Left ventricle myocardium inferior (tissue), 1 donor: ENCODE measurements around the gene KCTD17. TPM values are rescaled to one million over a fixed set of nuclear protein-coding genes. Genes with fewer than 3 reads are reported as not detected.
A peak's percentile ranks its signal among the peaks of the same experiment; 100 is the strongest.

ENCODE experiments used
- DNase-seq: peaks from one replicate; pipeline ENCODE4 v3.0.0-alpha.2; 2020
- H3K27ac ChIP-seq: fragments of 200-600 bp; replicated peaks from 2 replicates; pipeline ENCODE4 v1.8.0; 2021
- H3K27me3 ChIP-seq: fragments of 200-600 bp; 2 replicates; pipeline ENCODE4 v1.8.0; 2021; ENCODE audit warnings: low read depth
- H3K36me3 ChIP-seq: fragments of 200-600 bp; 2 replicates; pipeline ENCODE4 v1.8.0; 2021
- H3K4me1 ChIP-seq: fragments of 200-600 bp; 2 replicates; pipeline ENCODE4 v1.8.0; 2021
- H3K4me3 ChIP-seq: fragments of 200-600 bp; 2 replicates; pipeline ENCODE4 v1.8.0; 2021; ENCODE audit warnings: mild to moderate bottlenecking, moderate library complexity
- H3K9me3 ChIP-seq: fragments of 200-600 bp; replicated peaks from 2 replicates; pipeline ENCODE4 v1.8.0; 2021
- CTCF ChIP-seq: fragments of 200-600 bp; IDR thresholded peaks from 2 replicates; pipeline ENCODE4 v1.8.0; 2021; ENCODE audit warnings: antibody characterized with exemption, mild to moderate bottlenecking, borderline replicate concordance
- intact Hi-C: fragments of 100-400 bp; cut with micrococcal nuclease; formaldehyde crosslinking; loops from one replicate; pipeline ENCODE4 v1.11.0; 2022
- total RNA-seq: library from RNA; stranded (reverse); fragmentation: NEBNext Ultra II Directional; extraction: Animal tissue kit (Norgen Biotek cat#: 25700); gene quantifications from one replicate; pipeline ENCODE4 v1.2.1, GENCODE V29; 2021
- donor health status: DM: no; HTN: yes; CAD: no; lungs with severe emphysema.

KCTD17 gene
- total RNA-seq, 1 donor from 2014 or later, result 14.3 TPM

DNA sequence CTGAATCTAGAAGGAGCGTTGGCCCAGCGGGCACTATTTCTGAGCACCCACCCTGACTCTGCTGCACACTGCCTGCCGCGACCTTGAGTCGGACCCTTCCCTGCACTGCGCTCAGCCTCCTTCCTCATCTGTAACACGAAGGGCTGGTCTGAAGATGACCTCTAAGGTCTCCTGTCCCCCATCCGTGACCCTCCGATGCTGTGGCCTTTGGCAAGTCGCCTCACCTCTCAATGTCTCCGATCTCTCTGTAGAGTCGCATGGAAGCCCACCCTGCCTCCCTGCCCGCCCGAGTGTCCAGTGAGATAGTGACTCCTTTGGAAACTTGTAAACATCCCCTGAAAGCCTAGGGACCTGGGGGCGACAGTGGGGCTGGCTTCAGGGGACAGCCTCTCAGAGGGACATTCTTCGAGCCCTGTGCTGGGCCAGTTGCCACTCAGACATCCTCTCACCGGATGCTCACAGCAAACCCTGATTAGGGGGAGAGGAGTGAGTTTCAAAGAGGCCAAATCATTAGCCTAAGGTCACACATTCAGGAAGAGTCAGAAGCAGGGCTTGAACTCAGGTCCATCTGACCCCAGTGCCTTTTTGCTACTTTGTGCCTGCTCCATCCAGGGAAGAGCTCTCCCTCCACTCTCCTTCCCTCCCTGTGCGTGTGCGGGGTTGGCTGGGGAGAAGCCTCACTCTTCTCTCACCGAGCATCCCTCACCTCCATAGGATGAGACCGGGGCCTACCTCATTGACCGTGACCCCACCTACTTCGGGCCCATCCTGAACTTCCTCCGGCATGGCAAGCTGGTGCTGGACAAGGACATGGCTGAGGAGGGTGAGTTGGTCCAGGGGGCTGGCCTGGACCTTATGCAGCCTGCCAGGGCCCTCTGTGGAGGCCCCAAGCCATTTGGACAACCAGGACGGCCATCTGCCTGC is 1.1 kb downstream of the KCTD17 start:
- no peak for DNase-seq
- Histone ChIP-seq H3K9me3 (no peaks in the 10 kb centered on the region), H3K27me3 (no peaks in the 10 kb centered on the region), H3K4me3 (peak overlapping the region; percentile 81), H3K4me1 (peaks cover 30% of the 10 kb centered on the region), H3K36me3 (peaks cover 21% of the 10 kb centered on the region), H3K27ac (peak overlapping the region; percentile 73)
- TF ChIP-seq CTCF, result no peak
- intact Hi-C loops, result no loop called here

GRCh38 chr22:37053310-37054055 is 1.9 kb downstream of the KCTD17 start:
- peak; percentile 47 for DNase-seq
- intact Hi-C loops, result no loop called here
- H3K27ac ChIP-seq, result peak overlapping the region; percentile 73
- no peaks in the 10 kb centered on the region for H3K9me3 ChIP-seq
- no peaks in the 10 kb centered on the region for H3K27me3 ChIP-seq
- H3K4me3 ChIP-seq, result no peak overlapping the region
- H3K36me3 ChIP-seq, result peaks cover 26% of the 10 kb centered on the region
- no peak for TF ChIP-seq CTCF
- H3K4me1 ChIP-seq, result peaks cover 30% of the 10 kb centered on the region

DNA sequence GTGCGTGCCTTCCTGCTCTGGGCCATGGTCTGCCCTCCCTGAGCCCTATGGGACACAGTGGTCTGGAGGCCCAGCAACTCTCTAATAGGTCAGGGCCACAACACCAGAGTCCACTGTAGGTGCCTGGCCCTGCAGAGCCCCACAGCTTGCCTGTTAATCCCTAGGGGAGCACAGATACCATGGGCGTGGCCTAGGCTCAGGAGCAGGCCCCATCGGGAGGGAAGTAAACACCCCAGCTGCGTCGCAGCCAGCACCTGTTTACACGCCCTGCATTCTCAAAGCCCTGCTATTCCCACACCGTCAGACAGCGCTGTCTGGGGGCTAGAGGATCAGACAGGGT is 2.5 kb downstream of the KCTD17 start:
- Histone ChIP-seq H3K27me3 (no peaks in the 10 kb centered on the region), H3K4me3 (no peak overlapping the region), H3K36me3 (peaks cover 31% of the 10 kb centered on the region), H3K9me3 (no peaks in the 10 kb centered on the region), H3K4me1 (peaks cover 30% of the 10 kb centered on the region), H3K27ac (peak overlapping the region; percentile 73)
- no peak for TF ChIP-seq CTCF
- intact Hi-C loops, result no loop called here
- DNase-seq, result no peak

DNA sequence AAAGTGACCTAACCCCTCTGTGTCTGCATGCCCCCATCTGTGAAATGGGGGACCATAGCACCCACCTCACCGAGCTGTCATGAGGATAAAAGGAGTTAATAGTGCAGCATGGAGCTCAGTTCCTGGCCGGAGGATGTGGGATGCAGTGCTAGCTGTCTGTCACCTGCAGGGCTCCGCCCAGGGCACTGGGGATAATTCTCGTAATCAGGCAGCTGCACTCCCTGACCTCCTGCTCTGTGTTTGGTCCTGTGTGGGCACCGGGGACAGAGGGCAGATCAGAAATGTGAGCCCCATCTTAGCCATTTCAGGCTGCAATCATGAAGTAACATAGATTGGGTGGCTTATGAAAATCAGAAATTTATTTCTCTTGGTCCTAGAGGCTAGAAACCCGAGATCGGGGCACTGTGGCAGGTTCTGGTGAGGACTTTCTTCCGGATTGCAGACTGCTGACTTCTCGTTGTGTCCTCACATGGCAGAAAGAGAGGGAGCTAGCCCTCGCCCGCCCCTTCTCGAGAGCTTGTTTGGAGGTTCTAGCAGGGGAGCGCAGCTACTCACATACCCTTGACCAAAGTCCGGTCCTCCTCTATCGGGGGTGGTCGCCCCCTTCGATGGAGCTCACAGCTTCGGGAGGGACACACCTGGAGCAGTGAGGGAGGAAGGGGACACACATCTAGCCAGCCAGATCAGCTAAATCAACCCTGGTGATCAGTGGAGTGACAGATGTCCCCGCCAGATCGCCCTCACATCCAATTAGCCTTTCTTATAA is 3.2 kb downstream of the KCTD17 start:
- no peak for DNase-seq
- intact Hi-C loops, result no loop called here
- no peaks in the 10 kb centered on the region for H3K27me3 ChIP-seq

More for the DNA sequence above, 3.2 kb downstream of the KCTD17 start:
- H3K4me3 ChIP-seq, result no peak overlapping the region
- no peak overlapping the region for H3K27ac ChIP-seq
- H3K36me3 ChIP-seq, result peaks cover 37% of the 10 kb centered on the region
- no peaks in the 10 kb centered on the region for H3K9me3 ChIP-seq
- peaks cover 30% of the 10 kb centered on the region for H3K4me1 ChIP-seq
- TF ChIP-seq CTCF, result no peak
